GM21526 (cell line): ENCODE measurements around the gene SLCO2A1.
A peak's percentile ranks its signal among the peaks of the same experiment; 100 is the strongest.

Experiments
- ATAC-seq: cut with Tn5 transposase; IDR thresholded peaks from one replicate; pipeline ENCODE4 v1.9.1; 2021; ENCODE audit warnings: moderate library complexity; ENCODE audit not compliant: unreplicated experiment, low FRiP score

SLCO2A1 gene

GRCh38 chr3:133935843-133936769, 93.6 kb downstream of the SLCO2A1 start:
- ATAC-seq, result no peak

- no peak for ATAC-seq
Measured at GRCh38 chr3:133934996-133935842, 94.5 kb downstream of the SLCO2A1 start.

GRCh38 chr3:133934073-133934970, 95.4 kb downstream of the SLCO2A1 start:
- ATAC-seq, result no peak

- no peak for ATAC-seq
Measured at GRCh38 chr3:133933097-133934024, 96.4 kb downstream of the SLCO2A1 start.

- no peak for ATAC-seq
Measured at GRCh38 chr3:133932009-133932408, 97.7 kb downstream of the SLCO2A1 start.

- ATAC-seq, result no peak
Measured at GRCh38 chr3:133931084-133931483, 98.6 kb downstream of the SLCO2A1 start.

- ATAC-seq, result no peak
Measured at GRCh38 chr3:133930341-133930933, 99.3 kb downstream of the SLCO2A1 start.

- ATAC-seq, result no peak
Measured at GRCh38 chr3:133928903-133929607, 100.7 kb downstream of the SLCO2A1 start.

GRCh38 chr3:133928136-133928893, 101.4 kb downstream of the SLCO2A1 start:
- ATAC-seq, result no peak

- ATAC-seq, result peak; percentile 82
Measured at GRCh38 chr3:133927540-133928066, 102.1 kb downstream of the SLCO2A1 start.

GRCh38 chr3:133926736-133927539, 102.8 kb downstream of the SLCO2A1 start:
- peak; percentile 18 for ATAC-seq

- no peak for ATAC-seq
Measured at GRCh38 chr3:133925960-133926735, 103.6 kb downstream of the SLCO2A1 start.

GRCh38 chr3:133924041-133924440, 105.7 kb downstream of the SLCO2A1 start:
- ATAC-seq, result no peak

- ATAC-seq, result no peak
Measured at GRCh38 chr3:133921592-133921991, 108.1 kb downstream of the SLCO2A1 start.

GRCh38 chr3:133917144-133917543, 112.6 kb downstream of the SLCO2A1 start:
- no peak for ATAC-seq
